Kidney epithelial cell (primary cell): ENCODE data around the gene LCE7A. TPM values are rescaled to one million over a fixed set of nuclear protein-coding genes. Genes with fewer than 3 reads are reported as not detected.

ENCODE experiments used
- DNase-seq: peaks from one replicate; pipeline ENCODE4 v3.0.0-alpha.2; 2010; ENCODE audit warnings: low read depth
- H3K27me3 ChIP-seq: 2 replicates; pipeline ENCODE4 v1.6.0; 2011; ENCODE audit warnings: low read length; ENCODE audit not compliant: control insufficient read depth, insufficient read depth
- H3K36me3 ChIP-seq: 2 replicates; pipeline ENCODE4 v1.5.1; 2011; ENCODE audit warnings: low read length; ENCODE audit not compliant: control insufficient read depth, insufficient read depth
- H3K4me3 ChIP-seq: 2 replicates; pipeline ENCODE4 v1.5.1; 2011; ENCODE audit warnings: low read depth, mild to moderate bottlenecking, control low read depth, low read length
- CTCF ChIP-seq: IDR thresholded peaks from 2 replicates; pipeline ENCODE4 v1.5.1; 2011; ENCODE audit warnings: mild to moderate bottlenecking, moderate library complexity, low read length, control low read depth, inconsistent platforms; ENCODE audit not compliant: insufficient read depth, poor library complexity, severe bottlenecking
- total RNA-seq: library from RNA; depleted of rRNA; stranded (reverse); fragments of >200 nt; gene quantifications from 2 replicates; pipeline ENCODE4 v1.2.3, GENCODE V29; 2015

Gene LCE7A
- total RNA-seq, 1 donor from 2014 or later, result not detected

GRCh38 chr1:152871731-152872126 lies 11.9 kb downstream of the LCE7A start:
- no peak for TF ChIP-seq CTCF
- DNase-seq, result no peak
- Histone ChIP-seq H3K36me3 (no peaks in the 10 kb centered on the region), H3K27me3 (no peaks in the 10 kb centered on the region), H3K4me3 (no peak overlapping the region)

- Histone ChIP-seq H3K36me3 (no peaks in the 10 kb centered on the region), H3K27me3 (no peaks in the 10 kb centered on the region), H3K4me3 (no peak overlapping the region)
- no peak for TF ChIP-seq CTCF
- no peak for DNase-seq
Observed at GRCh38 chr1:152873495-152873894, 13.7 kb downstream of the LCE7A start.

GRCh38 chr1:152876827-152877226 lies 17.0 kb downstream of the LCE7A start:
- TF ChIP-seq CTCF, result no peak
- Histone ChIP-seq H3K27me3 (no peaks in the 10 kb centered on the region), H3K4me3 (no peak overlapping the region), H3K36me3 (no peaks in the 10 kb centered on the region)
- no peak for DNase-seq

GRCh38 chr1:152878042-152878441 lies 18.2 kb downstream of the LCE7A start, which contains the start of gene SMCP:
SMCP (plus strand) TSS chr1:152878322; CDS start chr1:152884423, 6,101 bp downstream.
- H3K4me3 ChIP-seq, result no peak within 1 kb of the TSS
- no peaks in the 10 kb centered on the region for H3K27me3 ChIP-seq
- no peak for TF ChIP-seq CTCF
- no peak for DNase-seq
- H3K36me3 ChIP-seq, result no peaks in the 10 kb centered on the region

- TF ChIP-seq CTCF, result no peak
- H3K4me3 ChIP-seq, result no peak overlapping the region
Observed at GRCh38 chr1:152879559-152880198, 19.9 kb downstream of the LCE7A start.

GRCh38 chr1:152880316-152880715 lies 20.5 kb downstream of the LCE7A start:
- H3K27me3 ChIP-seq, result no peaks in the 10 kb centered on the region
- no peaks in the 10 kb centered on the region for H3K36me3 ChIP-seq
- TF ChIP-seq CTCF, result no peak
- DNase-seq, result no peak
- H3K4me3 ChIP-seq, result no peak overlapping the region

More at GRCh38 chr1:152879559-152880198, 19.9 kb downstream of the LCE7A start:
- Histone ChIP-seq H3K36me3 (no peaks in the 10 kb centered on the region), H3K27me3 (no peaks in the 10 kb centered on the region)
- no peak for DNase-seq
